H1 (cell line): ENCODE data around the gene KCNK13. TPM values are rescaled to one million over a fixed set of nuclear protein-coding genes. Genes with fewer than 3 reads are reported as not detected.

Experiments used
- CHD1 ChIP-seq: IDR thresholded peaks from 2 replicates; pipeline ENCODE4 v1.6.1; 2012; ENCODE audit warnings: low read depth, low read length, improper control_type of control experiment
- KDM4A ChIP-seq: IDR thresholded peaks from one replicate; pipeline ENCODE4 v1.7.1; 2012; ENCODE audit warnings: low read depth, mild to moderate bottlenecking, moderate library complexity, low read length, inconsistent platforms; ENCODE audit not compliant: severe bottlenecking
- RFX5 ChIP-seq: IDR thresholded peaks from 2 replicates; pipeline ENCODE4 v1.6.1; 2011; ENCODE audit warnings: low read depth, low read length, improper control_type of control experiment, borderline replicate concordance
- SAP30 ChIP-seq: fragments of 300-600 bp; sonication (generic); IDR thresholded peaks from 2 replicates; pipeline ENCODE4 v1.7.1; 2012; ENCODE audit warnings: low read length, moderate library complexity, mild to moderate bottlenecking, inconsistent platforms; ENCODE audit not compliant: insufficient read depth, insufficient replicate concordance
- polyA plus RNA-seq, 7 experiments: library from polyadenylated mRNA; depleted of rRNA in 3 of 7; stranded (reverse) in 5 of 7; unstranded in 2 of 7; fragments of >200 nt in 5 of 7; fragments of 200-250 nt in 2 of 7; gene quantifications; 1 replicate in 5 of 7; 2 replicates in 1 of 7; 4 replicates in 1 of 7; pipeline versions ENCODE4 v1.2.1 to v1.2.3, GENCODE V29; 2011 to 2013; ENCODE audit warnings: missing spikeins in 2 of 7, mixed read lengths in 2 of 7
- total RNA-seq: library from RNA; stranded (reverse); fragmentation: NEBNext Ultra II Directional; extraction: Animal tissue kit (Norgen Biotek cat#: 25700); gene quantifications from 2 replicates; pipeline ENCODE4 v1.2.1, GENCODE V29; 2021
- TF ChIP-seq, protein P1 (sequence below): fragments of 300-600 bp; sonication (generic); IDR thresholded peaks from 2 replicates; pipeline ENCODE4 v1.7.1; 2012; ENCODE audit warnings: low read length, moderate library complexity, mild to moderate bottlenecking, inconsistent platforms; ENCODE audit not compliant: insufficient replicate concordance
- TF ChIP-seq, protein P2 (sequence below), 3 experiments: IDR thresholded peaks; 1 replicate in 2 of 3; 2 replicates in 1 of 3; pipeline versions ENCODE4 v1.5.1 to v1.6.1; 2011; ENCODE audit warnings: low read length in 3 of 3, mild to moderate bottlenecking in 3 of 3, inconsistent platforms in 2 of 3, low read depth in 1 of 3, moderate library complexity in 1 of 3; ENCODE audit not compliant: insufficient read depth in 1 of 3; ENCODE audit errors: control extremely low read depth in 1 of 3

KCNK13 gene
- total and polyA plus RNA-seq, 2 of the 8 experiments (the other 6 are each of a cell fraction or from before 2014, with no cell fraction given) = 0.39 to 0.48 TPM

DNA sequence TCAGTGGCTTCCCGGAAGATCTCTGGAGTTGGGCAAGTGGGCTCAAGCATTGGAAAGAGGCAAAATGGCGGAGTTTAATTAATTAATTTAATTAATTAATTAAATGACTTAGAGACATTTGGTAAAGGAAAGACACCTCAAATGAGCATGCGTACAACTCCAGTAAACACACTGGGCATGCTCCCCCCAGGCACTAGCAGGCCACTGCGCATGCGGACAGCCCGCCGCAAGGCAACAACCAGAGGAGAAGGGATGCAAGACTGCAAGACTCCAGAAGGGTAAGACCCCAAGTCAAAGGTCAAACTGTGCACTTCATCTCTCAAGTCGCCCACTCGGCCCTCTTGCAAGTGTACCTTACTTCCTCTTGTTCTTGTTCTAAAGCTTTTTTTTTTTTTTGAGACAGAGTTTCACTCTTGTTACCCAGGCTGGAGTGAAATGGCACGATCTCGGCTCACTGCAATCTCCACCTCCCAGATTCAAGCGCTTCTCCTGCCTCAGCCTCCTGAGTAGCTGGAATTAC lies 136.8 kb downstream of the KCNK13 start (continued):
- no peak for TF ChIP-seq KDM4A
- no peak for TF ChIP-seq RFX5
- no peak for TF ChIP-seq CHD1
- TF ChIP-seq, protein P1, sequence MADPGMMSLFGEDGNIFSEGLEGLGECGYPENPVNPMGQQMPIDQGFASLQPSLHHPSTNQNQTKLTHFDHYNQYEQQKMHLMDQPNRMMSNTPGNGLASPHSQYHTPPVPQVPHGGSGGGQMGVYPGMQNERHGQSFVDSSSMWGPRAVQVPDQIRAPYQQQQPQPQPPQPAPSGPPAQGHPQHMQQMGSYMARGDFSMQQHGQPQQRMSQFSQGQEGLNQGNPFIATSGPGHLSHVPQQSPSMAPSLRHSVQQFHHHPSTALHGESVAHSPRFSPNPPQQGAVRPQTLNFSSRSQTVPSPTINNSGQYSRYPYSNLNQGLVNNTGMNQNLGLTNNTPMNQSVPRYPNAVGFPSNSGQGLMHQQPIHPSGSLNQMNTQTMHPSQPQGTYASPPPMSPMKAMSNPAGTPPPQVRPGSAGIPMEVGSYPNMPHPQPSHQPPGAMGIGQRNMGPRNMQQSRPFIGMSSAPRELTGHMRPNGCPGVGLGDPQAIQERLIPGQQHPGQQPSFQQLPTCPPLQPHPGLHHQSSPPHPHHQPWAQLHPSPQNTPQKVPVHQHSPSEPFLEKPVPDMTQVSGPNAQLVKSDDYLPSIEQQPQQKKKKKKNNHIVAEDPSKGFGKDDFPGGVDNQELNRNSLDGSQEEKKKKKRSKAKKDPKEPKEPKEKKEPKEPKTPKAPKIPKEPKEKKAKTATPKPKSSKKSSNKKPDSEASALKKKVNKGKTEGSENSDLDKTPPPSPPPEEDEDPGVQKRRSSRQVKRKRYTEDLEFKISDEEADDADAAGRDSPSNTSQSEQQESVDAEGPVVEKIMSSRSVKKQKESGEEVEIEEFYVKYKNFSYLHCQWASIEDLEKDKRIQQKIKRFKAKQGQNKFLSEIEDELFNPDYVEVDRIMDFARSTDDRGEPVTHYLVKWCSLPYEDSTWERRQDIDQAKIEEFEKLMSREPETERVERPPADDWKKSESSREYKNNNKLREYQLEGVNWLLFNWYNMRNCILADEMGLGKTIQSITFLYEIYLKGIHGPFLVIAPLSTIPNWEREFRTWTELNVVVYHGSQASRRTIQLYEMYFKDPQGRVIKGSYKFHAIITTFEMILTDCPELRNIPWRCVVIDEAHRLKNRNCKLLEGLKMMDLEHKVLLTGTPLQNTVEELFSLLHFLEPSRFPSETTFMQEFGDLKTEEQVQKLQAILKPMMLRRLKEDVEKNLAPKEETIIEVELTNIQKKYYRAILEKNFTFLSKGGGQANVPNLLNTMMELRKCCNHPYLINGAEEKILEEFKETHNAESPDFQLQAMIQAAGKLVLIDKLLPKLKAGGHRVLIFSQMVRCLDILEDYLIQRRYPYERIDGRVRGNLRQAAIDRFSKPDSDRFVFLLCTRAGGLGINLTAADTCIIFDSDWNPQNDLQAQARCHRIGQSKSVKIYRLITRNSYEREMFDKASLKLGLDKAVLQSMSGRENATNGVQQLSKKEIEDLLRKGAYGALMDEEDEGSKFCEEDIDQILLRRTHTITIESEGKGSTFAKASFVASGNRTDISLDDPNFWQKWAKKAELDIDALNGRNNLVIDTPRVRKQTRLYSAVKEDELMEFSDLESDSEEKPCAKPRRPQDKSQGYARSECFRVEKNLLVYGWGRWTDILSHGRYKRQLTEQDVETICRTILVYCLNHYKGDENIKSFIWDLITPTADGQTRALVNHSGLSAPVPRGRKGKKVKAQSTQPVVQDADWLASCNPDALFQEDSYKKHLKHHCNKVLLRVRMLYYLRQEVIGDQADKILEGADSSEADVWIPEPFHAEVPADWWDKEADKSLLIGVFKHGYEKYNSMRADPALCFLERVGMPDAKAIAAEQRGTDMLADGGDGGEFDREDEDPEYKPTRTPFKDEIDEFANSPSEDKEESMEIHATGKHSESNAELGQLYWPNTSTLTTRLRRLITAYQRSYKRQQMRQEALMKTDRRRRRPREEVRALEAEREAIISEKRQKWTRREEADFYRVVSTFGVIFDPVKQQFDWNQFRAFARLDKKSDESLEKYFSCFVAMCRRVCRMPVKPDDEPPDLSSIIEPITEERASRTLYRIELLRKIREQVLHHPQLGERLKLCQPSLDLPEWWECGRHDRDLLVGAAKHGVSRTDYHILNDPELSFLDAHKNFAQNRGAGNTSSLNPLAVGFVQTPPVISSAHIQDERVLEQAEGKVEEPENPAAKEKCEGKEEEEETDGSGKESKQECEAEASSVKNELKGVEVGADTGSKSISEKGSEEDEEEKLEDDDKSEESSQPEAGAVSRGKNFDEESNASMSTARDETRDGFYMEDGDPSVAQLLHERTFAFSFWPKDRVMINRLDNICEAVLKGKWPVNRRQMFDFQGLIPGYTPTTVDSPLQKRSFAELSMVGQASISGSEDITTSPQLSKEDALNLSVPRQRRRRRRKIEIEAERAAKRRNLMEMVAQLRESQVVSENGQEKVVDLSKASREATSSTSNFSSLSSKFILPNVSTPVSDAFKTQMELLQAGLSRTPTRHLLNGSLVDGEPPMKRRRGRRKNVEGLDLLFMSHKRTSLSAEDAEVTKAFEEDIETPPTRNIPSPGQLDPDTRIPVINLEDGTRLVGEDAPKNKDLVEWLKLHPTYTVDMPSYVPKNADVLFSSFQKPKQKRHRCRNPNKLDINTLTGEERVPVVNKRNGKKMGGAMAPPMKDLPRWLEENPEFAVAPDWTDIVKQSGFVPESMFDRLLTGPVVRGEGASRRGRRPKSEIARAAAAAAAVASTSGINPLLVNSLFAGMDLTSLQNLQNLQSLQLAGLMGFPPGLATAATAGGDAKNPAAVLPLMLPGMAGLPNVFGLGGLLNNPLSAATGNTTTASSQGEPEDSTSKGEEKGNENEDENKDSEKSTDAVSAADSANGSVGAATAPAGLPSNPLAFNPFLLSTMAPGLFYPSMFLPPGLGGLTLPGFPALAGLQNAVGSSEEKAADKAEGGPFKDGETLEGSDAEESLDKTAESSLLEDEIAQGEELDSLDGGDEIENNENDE = no peak
- no peak for TF ChIP-seq SAP30
- TF ChIP-seq, protein P2, sequence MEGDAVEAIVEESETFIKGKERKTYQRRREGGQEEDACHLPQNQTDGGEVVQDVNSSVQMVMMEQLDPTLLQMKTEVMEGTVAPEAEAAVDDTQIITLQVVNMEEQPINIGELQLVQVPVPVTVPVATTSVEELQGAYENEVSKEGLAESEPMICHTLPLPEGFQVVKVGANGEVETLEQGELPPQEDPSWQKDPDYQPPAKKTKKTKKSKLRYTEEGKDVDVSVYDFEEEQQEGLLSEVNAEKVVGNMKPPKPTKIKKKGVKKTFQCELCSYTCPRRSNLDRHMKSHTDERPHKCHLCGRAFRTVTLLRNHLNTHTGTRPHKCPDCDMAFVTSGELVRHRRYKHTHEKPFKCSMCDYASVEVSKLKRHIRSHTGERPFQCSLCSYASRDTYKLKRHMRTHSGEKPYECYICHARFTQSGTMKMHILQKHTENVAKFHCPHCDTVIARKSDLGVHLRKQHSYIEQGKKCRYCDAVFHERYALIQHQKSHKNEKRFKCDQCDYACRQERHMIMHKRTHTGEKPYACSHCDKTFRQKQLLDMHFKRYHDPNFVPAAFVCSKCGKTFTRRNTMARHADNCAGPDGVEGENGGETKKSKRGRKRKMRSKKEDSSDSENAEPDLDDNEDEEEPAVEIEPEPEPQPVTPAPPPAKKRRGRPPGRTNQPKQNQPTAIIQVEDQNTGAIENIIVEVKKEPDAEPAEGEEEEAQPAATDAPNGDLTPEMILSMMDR (IDR thresholded peaks at IDR 0.05; ENCODE audit: control extremely low read depth in 1 of 3, insufficient read depth in 1 of 3, low read depth in 1 of 3, low read length in 3 of 3) = no peak
- TF ChIP-seq, all 59 proteins: peak for 0
